Measurements from ENCODE around the gene PHLDA2.

The PHLDA2 gene

DNA sequence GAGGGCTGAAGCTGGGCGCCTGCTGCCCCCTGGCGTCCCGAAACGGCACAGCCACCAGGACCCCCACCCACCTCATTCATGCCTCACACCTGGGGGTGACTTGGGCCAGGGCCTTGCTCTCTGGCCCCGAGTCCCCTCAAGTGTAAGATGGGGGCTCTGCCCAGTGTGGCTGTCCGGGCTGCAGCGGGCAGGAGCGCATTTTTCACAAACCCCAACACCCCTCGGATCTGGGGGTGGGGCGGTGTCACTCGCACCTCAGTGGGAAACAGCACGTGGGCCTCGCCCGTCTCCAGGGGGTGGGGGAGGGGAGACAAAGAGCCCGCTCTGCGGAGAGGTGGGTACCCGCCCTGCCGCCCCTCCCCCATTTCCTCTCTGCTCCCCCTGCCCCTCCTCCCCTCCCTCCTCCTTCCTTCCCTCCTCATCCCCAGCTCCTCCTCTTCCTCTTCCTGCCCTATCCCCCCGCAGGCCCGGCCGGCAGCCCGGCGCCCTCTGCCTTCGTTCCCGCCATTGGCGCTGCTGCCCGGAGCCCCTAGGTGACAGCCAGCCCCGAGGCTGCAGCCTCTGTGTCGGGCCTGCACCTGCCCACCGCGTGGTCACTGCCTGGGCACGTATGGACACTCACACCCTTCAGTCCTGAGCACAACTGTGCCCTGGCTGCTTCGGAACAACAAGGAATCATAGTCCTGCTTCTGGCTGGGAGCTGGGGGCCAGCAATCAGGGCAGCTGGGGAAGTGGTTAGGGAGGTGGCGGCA, 36.8 kb downstream of the PHLDA2 start:
- peak; percentile 96 for DNase-seq

DNA sequence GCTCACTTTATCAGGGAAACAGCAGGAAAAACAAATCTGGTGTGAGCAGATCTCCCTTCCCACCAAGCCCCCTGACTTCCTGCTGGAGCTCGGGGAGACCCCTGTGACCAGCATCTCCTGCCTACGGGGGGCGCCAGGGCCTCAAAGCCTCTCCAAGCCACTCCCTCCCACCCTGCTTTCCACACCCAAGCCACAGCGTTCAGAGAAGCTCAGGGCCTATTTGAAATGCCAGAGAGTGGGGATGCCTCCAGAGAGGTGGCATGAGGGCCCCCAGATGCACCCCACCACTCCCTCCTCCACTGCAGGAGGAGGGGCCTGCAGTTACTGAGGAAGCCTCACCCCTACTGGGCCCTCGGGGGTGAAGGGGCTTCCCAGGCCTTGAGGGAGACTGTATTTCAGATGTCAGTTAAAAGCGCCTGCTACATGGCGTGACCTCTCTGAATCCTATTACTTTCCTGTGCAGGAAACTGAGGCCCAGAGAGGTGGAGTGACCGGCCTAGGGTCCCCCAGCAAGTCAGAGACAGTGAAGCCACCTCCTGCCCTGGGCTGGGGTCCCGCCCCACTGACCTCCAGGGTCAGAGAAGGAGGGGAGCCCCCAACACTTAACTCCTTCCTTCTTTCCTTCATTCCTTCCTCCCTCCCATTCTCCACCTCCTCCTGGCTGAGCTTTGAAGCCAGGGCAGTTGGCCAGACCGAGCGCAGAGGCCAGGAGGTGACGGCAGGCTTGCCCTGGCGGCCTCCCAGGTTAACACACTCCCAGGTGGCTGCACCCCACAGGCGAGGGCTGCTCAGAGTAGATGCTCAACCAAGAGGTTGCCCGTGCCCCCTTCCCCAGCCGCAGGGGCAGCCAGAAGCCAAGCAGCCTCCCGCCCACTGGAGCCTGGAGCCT, 37.6 kb downstream of the PHLDA2 start:
- no peak for DNase-seq

DNA sequence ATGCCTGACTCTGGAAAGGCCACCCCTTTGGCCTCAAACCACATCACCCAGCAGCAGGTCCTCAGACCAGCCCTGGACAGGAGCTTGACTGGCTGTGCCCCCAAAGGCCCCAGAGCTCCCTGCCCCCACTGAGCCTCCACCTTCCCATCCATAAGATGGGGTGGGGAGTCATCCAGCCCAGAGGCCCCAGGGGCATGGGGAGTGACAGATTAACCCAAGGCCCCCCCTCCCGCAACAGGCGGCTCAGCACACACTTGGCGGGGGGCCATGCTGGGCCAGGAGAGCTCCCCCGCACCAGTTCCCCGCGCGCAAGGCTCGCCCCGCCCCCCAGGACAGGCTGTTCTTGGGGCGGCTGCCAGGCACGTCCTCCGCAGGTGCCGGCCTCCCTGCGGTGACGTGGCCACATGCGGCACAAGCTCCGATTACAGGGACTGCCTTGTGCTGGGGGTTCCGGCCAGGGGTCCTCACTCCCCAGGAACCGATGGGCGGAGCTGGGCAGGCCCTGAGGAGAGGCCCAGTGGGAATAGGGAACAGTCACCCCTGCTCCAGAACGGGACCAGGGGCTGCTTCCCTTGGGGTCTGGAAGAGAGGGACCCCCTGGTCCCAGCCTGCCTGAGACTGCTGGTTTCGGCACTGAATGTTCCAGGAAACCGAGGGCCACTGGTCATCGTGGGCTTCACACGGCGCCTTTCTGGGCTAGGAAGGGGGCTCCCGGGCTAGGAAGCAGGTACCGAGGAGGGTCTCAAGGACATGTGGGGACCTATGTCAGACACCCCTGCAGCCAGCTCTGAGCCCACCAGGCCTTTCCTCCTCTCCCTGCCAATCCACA, 38.5 kb downstream of the PHLDA2 start:
- DNase-seq, result no peak

DNA sequence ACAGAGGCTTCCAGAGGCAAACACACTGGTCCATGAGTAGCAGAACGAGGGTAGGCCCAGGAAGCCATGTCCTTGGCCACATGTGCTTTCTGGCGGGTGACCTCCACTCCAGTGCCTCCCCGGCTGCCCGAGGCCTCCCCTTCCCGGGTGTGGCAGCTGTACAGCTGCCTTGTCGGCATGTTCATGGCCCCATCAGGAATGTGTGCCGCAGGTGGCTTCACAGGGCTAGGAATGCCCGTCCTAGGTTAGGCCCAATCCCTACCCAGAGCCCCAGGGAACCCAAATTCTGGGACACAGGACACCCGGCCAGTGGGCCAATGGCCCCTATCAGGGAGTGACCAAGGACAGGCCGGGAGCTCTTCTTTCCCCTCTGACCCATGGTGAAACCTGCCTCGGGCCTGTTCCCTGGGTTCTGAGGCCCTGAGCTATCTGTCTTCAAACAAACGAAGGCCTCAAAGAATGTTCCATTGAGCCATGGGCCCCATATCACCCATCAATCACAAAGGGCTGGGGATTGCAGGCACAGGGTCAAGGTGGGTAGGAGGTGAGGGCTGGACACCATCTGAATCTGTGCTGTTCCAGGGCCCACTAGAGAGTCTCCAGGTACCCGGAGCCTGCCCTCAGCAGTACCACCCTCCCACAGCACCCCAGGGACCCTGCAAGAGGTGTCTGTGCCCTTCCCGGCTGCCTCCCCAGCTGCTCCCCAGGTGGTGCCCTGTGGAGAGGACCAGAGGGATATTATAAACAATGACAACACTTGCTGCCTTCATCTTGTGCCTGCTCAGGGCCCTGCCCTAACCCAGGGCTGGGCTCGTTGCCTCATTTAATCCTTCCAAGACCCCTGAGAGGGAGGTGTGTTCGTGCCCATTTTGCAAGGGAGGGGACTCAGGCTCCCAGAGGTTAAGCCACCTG, 39.6 kb downstream of the PHLDA2 start:
- no peak for DNase-seq

DNA sequence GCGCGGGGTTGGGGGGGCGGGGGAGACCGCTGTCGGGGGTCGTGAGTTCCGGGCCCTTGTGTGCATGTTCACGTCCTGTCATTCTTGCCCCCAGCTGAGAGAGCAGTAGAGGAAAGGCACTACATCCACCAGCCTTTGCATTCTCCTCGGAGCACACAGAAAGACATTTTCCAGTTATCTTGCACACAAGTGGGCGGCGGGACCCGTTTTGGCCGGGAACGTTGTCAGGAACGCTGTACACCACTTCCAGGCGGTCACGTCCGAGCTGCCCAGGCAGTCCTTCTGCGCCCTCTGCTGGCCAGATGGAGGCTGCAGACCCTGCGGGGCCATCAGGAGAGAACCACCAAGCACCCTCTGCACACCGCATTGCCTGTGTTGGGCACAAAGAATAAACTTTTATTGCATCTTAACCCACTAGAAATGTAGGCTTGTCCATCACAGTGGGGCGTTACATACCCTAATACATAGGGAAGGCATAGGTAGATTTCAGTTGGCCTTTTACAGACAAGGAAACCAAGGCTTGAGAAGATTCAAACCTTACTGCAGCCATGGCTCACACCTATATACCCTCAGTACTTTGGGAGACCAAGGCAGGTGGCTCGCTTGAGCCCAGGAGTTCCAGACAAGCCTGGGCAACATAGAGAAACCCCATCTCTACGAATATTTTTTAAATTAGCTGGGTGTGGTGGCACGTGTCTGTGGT, 40.8 kb downstream of the PHLDA2 start:
- peak; percentile 99 for DNase-seq

DNA sequence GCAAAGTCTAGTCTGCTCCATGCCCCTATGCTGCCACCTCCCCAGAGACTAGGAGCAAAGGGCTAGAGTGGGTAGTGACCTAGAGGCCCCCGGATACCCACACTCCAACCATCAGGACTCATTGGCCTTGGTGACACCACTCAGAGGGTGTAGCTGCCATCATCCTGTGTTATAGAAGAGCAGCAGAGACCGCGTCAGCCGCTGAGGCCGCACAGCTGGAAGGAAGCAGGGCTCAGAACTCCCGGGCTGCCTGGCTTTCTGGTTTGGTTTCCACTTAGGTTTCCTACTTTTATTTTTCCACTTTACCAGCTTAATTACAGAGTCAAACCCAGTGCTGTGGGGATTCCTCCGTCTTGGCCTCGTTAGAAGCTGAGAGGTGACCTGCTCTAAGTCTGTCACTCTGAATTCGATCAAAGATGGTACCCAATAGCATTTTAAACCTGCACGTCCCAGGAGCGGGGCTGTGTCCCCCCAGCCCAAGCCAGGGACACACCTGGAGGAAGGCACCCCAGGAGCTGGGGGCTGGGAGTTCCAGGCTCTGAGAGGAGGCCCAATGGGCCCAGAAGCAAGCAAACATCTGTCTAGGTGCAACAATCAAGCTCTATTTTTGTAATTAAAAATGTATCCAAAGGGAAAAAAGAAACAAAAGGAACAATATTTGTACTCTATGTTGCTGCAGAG, 41.6 kb downstream of the PHLDA2 start:
- DNase-seq, result no peak

DNA sequence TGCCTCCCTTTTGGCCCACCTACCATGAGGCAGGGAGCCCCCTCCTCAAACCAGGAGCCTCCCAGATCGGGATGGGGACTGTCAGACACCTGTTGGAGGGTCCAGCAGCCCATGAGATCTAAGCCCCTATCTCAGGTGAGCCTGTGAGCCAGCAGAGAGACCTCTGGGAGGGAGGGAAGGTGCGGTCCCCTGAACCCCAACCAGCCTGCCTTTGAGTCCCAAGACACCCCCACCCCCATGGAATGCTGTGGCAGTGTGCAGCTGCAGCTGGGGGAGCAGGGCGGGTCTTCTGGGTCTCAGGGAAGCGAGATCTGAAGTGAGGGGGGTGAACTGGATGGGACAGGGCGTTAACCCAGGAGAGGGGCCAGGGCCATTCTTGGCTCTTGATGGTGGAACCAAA, 42.3 kb downstream of the PHLDA2 start:
- DNase-seq, result no peak

DNA sequence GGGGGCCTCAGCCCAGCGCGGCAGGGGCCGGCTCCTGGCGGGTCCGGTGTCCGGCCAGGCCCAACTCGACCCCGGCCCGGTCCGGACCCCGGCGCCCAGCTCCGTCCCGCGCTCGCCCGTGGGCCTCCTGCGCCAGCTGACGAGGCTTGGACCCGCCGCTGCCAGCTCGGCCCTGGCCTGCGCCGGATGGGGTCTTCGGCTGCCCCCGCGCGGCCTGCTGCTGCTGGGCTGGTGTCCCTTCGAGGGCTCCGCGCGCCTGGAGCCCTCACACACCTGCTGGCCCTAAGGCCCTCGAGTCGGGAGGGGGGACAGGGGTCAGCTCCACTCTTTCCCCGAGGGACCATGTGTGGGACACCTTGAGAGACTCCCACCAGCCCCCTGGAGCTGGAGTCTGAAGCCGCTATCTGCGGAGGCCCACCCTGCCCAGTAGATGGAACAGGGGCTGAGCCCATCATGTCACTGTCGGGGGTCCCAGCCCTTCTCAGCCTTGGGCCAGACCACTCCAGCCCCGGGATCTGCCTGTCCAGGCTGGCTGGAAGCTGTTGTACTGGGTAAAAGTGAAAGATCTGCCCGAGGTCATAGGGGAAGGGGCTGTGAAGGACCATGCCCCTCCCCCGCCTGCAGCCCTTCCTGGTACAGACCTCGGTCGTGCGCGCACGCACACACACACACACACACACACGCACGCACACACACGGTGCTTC, 42.9 kb downstream of the PHLDA2 start:
- DNase-seq, result no peak

DNA sequence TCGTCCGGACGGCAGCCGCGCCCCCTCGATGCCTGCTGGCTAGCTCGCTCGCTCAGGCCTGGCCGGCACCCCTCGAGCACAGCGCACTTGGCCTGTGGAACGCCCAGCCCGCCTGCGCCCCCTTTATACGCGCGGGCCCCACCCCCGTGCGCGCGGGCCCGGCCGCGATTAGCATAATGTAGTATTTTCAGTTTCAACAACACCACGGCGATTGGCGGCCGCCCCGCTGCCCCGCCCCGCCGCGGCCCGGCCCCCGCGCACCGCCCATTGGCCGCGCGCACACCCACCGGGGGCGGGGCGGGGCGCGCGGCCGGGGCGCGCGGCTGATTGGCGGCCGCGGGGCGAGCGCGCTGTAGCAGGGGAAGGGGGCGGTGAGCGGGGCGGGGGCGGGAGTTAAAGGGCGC, 43.5 kb downstream of the PHLDA2 start, which contains the start of gene CDKN1C:
TSS of gene CDKN1C (minus strand) at position 98 of the 404 bp plus-strand sequence. CDS start 319 bp downstream, outside the sequence.
- DNase-seq, result peak; percentile 99

DNA sequence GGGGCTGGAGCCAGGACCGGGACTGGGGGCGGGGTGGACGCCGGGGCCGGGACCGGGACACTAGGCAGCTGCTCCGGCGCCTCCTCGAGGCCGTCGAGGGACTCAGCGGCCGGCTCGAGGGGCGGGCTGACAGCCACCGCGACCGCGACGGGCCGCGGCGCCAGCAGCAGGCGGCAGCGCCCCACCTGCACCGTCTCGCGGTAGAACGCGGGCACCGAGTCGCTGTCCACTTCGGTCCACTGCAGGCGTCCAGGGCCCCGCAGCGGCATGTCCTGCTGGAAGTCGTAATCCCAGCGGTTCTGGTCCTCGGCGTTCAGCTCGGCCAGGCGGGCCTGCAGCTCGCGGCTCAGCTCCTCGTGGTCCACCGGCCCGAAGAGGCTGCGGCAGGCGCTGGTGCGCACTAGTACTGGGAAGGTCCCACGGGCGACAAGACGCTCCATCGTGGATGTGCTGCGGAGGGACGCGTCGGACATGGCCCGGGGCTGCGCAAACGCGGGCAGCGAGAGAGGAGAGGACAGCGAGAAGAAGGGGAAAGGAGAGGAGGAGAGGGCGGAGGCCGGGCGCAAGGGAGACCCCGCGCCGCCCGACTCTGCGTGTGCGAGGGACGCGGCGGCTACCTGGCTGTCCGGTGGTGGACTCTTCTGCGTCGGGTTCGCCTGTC, 44.1 kb downstream of the PHLDA2 start:
- DNase-seq, result peak; percentile 98

DNA sequence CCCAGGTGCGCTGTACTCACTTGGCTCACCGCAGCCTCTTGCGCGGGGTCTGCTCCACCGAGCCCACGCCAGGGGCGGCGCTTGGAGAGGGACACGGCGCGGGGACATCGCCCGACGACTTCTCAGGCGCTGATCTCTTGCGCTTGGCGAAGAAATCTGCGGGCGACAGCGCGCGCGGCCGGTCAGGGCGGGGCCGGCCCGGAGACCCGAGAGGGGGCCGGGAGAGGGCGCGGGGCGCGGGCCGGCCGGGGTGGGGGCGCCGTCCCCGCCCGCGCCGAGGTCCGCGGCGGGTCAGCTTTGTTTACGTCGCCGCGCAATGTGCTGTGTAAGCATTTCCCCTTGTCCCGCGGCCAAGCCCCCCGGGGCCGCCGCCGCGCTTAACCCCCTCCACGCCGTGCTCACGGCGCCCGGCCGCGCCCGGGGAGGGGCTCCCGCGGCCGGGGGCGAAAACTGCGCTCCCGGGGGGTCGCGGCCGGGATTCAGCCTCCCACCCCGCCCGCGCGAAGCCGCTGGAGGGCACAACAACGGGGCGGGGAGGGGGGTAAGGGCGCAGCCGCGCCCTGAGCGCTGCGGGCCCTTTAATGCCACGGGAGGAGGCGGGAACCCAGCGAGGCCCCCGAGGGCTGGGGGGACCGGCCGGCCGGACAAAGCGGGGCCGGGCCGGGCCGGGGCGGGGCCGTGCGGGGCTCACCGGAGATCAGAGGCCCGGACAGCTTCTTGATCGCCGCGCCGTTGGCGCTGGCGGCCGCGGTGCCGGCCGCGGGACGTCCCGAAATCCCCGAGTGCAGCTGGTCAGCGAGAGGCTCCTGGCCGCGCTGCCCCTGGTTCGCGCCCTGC, 45.0 kb downstream of the PHLDA2 start:
- peak; percentile 97 for DNase-seq

DNA sequence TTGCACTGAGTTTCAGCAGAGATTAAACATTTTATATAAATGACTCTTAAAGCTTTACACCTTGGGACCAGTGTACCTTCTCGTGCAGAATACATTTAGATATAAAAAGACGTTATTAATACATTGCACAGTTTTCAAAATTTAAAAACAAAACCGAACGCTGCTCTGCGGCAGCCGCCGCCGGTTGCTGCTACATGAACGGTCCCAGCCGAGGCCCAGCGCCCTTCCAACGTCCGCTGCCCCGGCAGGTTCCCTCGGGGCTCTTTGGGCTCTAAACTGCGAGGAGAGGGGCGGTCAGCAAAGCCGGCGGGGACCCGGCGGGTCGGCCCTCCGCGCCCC, 45.6 kb downstream of the PHLDA2 start:
- DNase-seq, result no peak

DNA sequence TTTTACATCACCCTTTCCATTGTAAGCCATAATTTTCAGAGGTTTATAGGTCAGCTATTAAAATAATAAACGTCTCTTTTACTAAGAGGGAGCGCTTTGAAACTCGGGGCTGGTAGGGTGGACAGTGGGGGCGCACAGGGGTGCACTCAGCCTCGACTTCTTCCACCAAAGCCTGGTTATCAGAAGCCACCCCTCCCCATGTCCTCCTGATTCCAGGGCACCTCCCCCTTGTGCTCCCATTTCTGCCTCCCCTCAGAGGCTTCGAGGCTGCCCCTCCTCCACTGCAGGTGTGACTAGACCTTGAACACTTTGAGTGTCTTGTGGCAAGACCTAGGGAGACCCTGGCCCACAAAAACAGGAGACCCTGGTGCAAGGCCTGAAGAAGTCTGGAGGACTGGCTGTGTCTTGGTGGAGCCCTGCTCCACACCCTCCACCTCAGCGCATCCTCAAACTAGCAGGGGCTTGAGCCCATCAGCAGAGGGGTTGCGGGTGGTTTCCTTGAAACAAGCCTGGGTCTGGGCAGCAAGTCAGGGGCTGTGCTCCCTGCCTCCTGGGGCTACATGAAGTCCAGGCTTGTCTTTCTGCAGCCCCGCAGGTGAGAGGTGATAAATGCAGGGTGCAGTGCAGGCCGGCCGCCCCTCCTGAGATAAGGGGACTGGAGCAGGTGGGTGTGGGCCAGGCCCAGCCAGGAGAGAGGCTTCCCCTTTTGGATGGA, 46.7 kb downstream of the PHLDA2 start:
- DNase-seq, result no peak

DNA sequence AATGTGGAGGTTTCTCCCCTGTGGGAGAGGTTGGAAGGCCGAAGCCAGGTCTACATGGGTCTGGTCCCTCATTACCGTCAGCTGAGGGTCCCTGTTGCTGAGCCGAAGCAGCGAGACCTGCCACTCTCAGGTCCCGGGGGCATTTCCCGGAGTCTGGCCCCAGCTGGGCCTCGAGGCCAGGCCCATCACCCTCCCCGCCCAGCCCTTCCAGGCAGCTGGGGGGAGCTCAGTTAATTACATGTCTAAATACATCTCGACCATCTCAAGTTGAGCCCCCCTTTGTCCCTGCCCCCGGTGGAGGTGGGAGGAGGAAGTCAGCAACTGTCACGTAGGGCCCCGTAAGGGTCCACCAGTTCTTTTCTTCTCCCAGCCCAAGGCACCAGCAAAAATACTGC, 47.2 kb downstream of the PHLDA2 start:
- no peak for DNase-seq

DNA sequence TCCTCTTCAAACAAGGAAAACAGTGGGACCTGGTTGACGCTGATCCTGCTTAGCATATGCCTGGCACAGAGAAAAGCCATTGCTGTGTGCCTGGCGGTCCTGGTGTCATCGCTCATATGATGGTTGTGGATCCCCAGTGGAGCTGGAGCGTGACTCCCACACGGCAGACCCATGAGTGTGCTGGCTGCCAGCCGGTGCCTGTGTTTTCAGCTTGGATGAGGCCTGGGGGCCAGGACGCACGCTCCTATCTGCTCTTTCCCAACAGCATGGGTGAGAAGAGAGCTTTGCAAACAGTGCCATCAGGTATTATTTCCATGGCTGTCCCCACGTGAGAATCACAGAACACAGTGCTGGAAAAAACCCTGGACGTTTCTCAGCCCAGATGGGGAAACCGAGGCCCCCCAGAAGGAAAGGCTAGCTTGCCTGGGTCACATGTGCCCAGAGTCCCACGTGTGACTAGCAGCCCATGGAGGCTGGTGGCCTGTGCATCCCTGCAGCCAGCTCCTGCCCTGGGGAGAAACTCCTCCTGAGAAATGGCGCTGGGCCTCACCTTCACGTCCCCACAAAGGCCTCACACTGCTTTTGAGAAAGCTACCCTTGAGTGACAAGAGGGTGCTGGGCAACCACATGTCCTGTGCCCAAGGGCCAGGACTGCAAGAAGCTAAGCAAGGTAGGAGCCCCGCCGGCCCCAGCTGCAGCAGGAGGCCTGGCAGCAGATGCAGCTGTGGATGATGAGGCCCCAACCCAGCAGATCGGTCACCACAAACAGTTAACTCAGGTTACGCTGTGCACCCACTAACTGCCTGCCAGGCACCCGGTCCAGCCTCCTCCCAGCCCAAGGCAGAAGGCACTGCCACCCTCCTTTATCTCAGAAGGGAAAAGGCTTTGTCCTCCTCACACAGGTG, 47.9 kb downstream of the PHLDA2 start:
- DNase-seq, result no peak

DNA sequence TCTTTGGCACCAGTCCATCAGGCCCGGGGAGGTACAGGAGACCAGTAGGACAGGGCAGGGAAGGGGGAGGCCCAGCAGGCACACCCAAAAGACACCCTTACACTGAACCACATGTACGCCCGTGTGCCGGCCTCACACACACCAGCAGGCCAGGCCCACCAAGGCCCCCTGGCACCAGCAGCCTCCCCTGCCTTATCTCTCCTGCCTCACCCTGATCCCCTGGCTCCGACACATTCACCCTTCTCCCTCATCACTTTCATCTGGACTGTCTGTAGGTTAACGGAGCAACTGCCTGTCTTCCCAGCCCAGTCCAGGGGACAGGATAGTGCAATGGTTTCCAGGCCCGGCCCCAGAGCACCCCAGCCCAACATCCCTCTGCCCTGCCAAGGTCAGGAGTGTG, 48.6 kb downstream of the PHLDA2 start:
- no peak for DNase-seq

DNA sequence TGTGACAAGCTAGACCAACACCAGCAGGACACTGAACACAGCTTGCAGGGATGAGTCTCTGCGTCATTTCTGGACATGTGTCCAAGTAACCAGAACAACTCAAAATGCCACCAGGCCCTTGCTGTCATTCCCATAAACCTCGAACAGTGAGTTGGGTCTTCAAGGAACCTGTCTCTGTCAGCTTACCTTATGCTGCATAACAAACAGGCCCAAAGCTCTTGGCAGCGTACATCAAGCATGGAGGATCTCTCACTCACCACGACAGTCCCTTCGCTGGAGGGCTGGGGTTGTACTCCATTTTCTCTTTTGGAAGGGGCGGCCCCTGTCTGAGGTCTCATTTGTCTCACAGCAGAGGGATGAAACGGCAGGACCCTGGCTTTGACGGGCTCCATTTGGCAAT, 50.4 kb downstream of the PHLDA2 start:
- DNase-seq, result no peak

All from 8988T (cell line).